Ishikawa (cell line): ENCODE results near the gene MYCL.

Experiments used
- CEBPB ChIP-seq: IDR thresholded peaks from 2 replicates; pipeline ENCODE4 v1.6.1; 2012
- CREB1 ChIP-seq: IDR thresholded peaks from 2 replicates; pipeline ENCODE4 v1.6.1; 2012; ENCODE audit warnings: low read depth
- EGR1 ChIP-seq: IDR thresholded peaks from 2 replicates; pipeline ENCODE4 v1.6.1; 2012
- EP300 ChIP-seq: IDR thresholded peaks from 2 replicates; pipeline ENCODE4 v1.6.1; 2012; ENCODE audit warnings: borderline replicate concordance
- FOXM1 ChIP-seq: IDR thresholded peaks from 2 replicates; pipeline ENCODE4 v1.6.1; 2012; ENCODE audit warnings: low read depth, borderline replicate concordance
- NFIC ChIP-seq: IDR thresholded peaks from 2 replicates; pipeline ENCODE4 v1.6.1; 2012
- RAD21 ChIP-seq: IDR thresholded peaks from 2 replicates; pipeline ENCODE4 v1.6.1; 2012; ENCODE audit warnings: low read depth
- REST ChIP-seq: IDR thresholded peaks from 2 replicates; pipeline ENCODE4 v1.6.1; 2012; ENCODE audit warnings: low read depth, mild to moderate bottlenecking
- TAF1 ChIP-seq: IDR thresholded peaks from 2 replicates; pipeline ENCODE4 v1.6.1; 2012; ENCODE audit warnings: low read depth, mild to moderate bottlenecking
- TCF12 ChIP-seq: IDR thresholded peaks from 2 replicates; pipeline ENCODE4 v1.6.1; 2012; ENCODE audit warnings: low read depth
- TEAD4 ChIP-seq: IDR thresholded peaks from 2 replicates; pipeline ENCODE4 v1.6.1; 2012
- YY1 ChIP-seq: IDR thresholded peaks from 2 replicates; pipeline ENCODE4 v1.6.1; 2012; ENCODE audit warnings: low read depth
- ZBTB7A ChIP-seq: IDR thresholded peaks from 2 replicates; pipeline ENCODE4 v1.6.1; 2012; ENCODE audit warnings: low read depth
- TF ChIP-seq, protein P1 (sequence below): IDR thresholded peaks from 2 replicates; pipeline ENCODE4 v1.6.1; 2012
- TF ChIP-seq, protein P2 (sequence below): IDR thresholded peaks from 2 replicates; pipeline ENCODE4 v1.6.1; 2012

The MYCL gene

DNA sequence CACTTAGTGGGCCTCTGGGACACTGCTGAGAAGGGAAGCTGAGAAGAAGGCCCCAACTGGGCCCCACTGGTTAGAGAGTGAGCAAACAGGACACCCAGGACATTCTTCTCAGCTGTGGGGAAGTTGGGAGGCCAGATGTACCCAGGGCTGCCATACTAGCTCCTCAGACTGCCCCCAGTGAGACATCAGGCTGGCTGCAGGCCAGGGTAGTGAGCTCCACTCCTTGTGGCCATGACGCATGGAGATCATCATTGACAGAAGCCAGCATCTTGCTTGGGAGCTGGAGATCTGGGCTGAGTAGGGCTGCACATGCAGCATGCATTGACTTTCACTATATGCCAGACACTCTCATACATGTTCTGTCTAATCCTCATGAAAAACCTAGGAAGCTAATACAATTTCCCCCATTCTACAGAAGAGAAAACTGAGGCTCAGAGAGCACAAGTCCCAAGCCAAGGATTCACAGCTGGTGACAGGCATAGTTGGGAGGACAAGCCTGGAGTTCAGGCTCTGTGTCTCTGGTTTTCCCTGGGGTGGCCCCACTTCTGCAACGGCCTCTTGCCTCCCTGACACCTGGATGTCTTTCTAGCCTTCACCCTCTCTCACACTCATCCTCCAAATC, 24.1 kb upstream of the MYCL start:
- TF ChIP-seq, protein P1, sequence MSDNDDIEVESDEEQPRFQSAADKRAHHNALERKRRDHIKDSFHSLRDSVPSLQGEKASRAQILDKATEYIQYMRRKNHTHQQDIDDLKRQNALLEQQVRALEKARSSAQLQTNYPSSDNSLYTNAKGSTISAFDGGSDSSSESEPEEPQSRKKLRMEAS: no peak
- TF ChIP-seq RAD21: no peak
- no peak for TF ChIP-seq YY1

DNA sequence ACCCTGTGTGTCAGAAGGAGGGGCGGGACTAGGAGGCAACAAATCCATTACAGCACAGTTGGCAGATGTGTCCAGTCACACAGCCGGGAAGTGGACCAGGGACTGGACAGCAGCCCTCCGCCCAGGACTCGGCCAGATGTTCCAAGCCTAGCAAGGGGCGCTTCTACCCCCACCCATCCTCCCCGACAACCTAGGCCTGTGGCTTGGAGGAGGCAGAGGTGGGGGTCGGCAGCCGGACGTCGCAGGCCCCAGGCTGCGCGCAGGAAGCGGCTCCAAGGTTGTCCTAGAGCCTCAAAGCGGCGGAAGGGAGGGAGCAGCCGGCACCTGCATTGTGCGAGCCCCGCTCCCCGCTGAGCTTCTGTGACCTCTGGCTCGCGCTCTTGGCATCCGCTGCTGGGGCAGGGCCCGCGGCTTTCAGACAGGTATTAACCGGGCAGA, 20.6 kb upstream of the MYCL start:
- TF ChIP-seq RAD21 (no peak; the same call in 1 of the 2 replicates), EGR1 (no peak), CREB1 (no peak), EP300 (peak; percentile 81), ZBTB7A (peak; percentile 92), CEBPB (no peak), YY1 (no peak), FOXM1 (no peak), TEAD4 (peak; percentile 81), TAF1 (no peak), REST (peak; percentile 27; the same call in 1 of the 2 replicates), TCF12 (peak; percentile 95), NFIC (peak; percentile 96)
- TF ChIP-seq, protein P1: peak; percentile 78
- TF ChIP-seq, protein P2, sequence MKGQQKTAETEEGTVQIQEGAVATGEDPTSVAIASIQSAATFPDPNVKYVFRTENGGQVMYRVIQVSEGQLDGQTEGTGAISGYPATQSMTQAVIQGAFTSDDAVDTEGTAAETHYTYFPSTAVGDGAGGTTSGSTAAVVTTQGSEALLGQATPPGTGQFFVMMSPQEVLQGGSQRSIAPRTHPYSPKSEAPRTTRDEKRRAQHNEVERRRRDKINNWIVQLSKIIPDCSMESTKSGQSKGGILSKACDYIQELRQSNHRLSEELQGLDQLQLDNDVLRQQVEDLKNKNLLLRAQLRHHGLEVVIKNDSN: no peak

DNA sequence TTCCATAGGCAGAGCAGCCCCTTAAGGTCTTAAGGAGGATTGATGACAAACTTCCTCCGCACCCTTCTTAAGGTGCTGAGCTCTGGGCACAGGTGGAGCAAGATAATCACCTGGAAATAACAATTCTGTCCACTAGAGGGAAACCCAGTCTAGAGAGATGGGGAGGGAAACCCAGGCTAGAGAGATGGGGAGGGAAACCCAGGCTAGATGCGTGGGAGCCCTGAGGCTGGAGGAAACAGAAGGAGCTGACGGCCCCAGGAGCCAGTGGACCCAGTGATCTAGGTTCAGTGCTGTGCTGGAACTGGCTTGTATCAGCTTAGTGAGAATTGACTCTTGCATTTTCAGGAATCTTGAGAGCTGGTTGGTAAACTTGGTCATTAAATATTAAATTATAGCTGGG, 17.8 kb upstream of the MYCL start:
- TF ChIP-seq EP300: no peak
- 0 out of 2 replicates have a peak, but pooled peaks have one; percentile 30 for TF ChIP-seq EGR1
- peak; percentile 98 for TF ChIP-seq RAD21
- no peak for TF ChIP-seq CEBPB
- TF ChIP-seq FOXM1: 0 out of 2 replicates have a peak, but pooled peaks have one; percentile 21
- no peak for TF ChIP-seq TEAD4

- no peak for TF ChIP-seq REST
- TF ChIP-seq, protein P2: no peak
- no peak for TF ChIP-seq TCF12
- no peak for TF ChIP-seq EP300
- no peak for TF ChIP-seq CREB1
- no peak for TF ChIP-seq EGR1
- no peak for TF ChIP-seq TEAD4
- TF ChIP-seq RAD21: peak; percentile 42; the same call in 1 of the 2 replicates
These were observed 16.1 kb upstream of the MYCL start for GRCh38 chr1:39917825-39918224.

- TF ChIP-seq ZBTB7A (no peak), YY1 (no peak), RAD21 (no peak), TEAD4 (no peak), EGR1 (no peak), NFIC (no peak), CREB1 (no peak), TCF12 (no peak), EP300 (no peak), CEBPB (no peak), TAF1 (no peak), REST (no peak), FOXM1 (no peak)
- TF ChIP-seq, protein P2: no peak
- TF ChIP-seq, protein P1: no peak
These were observed 13.9 kb upstream of the MYCL start for GRCh38 chr1:39915499-39916129.
